ENCODE measurements around the gene EXOC6.
A peak's percentile ranks its signal among the peaks of the same experiment; 100 is the strongest.

Gene EXOC6, protein sequence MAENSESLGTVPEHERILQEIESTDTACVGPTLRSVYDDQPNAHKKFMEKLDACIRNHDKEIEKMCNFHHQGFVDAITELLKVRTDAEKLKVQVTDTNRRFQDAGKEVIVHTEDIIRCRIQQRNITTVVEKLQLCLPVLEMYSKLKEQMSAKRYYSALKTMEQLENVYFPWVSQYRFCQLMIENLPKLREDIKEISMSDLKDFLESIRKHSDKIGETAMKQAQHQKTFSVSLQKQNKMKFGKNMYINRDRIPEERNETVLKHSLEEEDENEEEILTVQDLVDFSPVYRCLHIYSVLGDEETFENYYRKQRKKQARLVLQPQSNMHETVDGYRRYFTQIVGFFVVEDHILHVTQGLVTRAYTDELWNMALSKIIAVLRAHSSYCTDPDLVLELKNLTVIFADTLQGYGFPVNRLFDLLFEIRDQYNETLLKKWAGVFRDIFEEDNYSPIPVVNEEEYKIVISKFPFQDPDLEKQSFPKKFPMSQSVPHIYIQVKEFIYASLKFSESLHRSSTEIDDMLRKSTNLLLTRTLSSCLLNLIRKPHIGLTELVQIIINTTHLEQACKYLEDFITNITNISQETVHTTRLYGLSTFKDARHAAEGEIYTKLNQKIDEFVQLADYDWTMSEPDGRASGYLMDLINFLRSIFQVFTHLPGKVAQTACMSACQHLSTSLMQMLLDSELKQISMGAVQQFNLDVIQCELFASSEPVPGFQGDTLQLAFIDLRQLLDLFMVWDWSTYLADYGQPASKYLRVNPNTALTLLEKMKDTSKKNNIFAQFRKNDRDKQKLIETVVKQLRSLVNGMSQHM

GRCh38 chr10:92848441-92849233, at the start of gene EXOC6:
Gene EXOC6 (plus strand): TSS chr10:92848520. CDS start chr10:92848534, 14 bp downstream.
- DNase-seq, result peak; percentile 76

- no peak for DNase-seq
Measured at GRCh38 chr10:92799568-92799967, 48.8 kb upstream of the EXOC6 start.

DNA sequence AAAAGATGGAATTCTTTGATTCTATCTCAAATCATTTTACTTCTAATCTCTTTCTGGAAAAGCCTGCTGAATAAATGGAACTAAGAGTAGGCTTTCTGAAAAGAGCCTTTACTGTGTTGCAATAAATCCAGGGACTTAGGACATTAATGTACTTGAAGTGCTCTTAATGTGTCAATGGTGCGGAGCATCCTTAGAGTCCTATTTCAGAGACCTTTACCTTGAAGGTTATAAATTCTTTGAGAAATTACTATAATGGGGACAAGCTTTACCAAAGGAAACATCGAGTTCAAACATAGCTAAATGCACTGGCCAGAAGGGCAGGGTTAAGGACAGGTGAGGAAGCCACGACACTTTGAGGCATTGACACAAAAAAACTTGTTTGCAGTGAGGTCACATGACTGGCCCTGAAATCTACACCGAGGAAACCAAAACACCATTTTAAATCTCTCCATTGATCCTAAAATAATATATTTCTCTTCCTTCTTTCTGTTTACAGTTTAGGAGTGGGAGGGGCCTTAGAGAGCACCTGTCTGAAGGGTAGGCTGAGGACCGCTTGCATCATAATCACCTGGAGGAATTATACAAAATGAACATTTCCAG, 48.1 kb upstream of the EXOC6 start:
- no peak for DNase-seq

GRCh38 chr10:92801978-92802872, 46.1 kb upstream of the EXOC6 start:
- no peak for DNase-seq

DNA sequence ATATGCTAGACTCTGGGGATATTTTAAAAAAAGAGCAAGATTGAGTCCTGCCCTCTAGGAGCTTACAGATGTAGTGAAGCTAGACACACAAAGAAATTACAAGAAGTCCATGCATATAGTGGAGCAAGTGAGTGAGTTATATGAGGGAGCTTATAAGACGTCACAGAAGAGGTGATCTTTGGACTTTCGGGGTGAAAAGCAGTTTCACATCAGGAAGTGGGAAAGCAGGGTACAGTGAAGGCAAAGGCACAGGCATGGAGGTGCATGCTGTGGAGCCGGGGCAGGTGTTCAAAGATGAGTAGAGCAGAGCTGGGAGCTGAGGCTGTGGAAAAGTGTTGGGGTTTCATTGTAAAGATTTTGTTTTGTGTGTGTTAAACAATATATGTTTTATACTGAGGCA, 38.5 kb upstream of the EXOC6 start:
- no peak for DNase-seq

GRCh38 chr10:92810934-92811532, 37.3 kb upstream of the EXOC6 start:
- DNase-seq, result no peak

GRCh38 chr10:92811986-92812385, 36.3 kb upstream of the EXOC6 start:
- no peak for DNase-seq

DNA sequence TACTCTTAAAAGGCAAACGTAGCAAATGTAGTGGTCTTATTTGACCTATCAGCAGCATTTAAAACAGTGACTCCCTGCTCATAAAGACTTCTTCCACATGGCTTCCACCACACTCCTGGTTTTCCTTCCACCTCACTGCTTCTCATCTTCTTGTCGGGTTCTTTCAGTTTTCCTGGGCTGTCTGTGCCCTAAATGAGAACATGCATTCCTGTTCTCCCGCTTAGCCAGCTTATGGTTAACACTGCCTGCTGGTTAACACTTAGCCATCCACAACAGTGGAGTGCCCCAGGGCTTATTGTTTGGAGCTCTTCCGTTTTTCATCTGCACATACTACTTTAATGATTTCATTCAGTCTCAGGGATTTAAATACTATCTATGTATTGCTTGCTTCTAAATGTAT, 34.3 kb upstream of the EXOC6 start:
- no peak for DNase-seq

GRCh38 chr10:92814790-92815189, 33.5 kb upstream of the EXOC6 start:
- DNase-seq, result no peak

DNA sequence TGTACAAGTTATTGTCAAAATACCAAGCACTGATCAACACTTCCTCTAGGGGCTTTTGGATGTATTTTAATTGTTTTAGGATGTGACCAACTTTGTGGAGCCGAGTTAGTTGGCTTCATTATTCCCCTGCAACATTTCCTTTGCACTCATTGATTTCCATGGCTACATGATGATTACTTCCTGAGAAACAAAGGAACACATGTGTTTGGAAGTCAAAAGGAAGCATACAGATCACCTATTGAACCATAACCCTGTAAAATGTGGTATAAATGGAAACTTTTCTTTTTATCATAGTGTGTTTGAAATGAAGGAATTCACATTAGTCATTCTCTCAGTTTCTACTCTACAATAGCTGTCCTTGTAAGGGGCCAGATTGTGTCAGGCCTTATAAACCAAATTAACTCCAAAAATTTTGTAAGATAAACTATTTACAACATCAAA, 32.2 kb upstream of the EXOC6 start:
- DNase-seq, result no peak

DNA sequence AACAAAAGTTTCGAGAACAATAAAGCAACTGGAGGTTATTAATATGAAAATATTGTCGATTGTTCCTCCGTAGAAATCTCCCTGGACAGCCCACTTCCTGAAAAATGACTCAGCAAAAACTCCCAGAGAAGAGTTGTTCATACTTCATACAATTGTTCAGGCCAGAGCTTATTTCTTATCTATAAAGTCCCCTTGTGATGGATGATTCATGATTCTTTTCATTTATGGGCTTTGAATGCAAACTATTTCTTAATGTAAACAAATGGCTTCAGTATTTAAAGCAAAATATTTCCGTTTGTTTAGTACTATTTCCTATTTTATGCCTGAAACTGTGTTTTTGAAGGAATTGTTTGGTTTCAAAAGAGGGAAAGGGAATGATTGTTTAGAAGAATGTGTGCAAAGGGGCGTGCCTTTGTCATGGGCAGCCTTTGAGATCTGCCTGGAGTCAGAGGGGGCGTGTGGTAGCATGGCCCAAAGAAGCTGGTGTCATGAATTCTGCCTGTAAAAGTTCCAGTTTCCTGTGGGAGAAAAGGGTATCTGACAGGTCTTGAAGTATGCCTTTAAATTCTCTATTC, 26.2 kb upstream of the EXOC6 start:
- DNase-seq, result no peak

DNA sequence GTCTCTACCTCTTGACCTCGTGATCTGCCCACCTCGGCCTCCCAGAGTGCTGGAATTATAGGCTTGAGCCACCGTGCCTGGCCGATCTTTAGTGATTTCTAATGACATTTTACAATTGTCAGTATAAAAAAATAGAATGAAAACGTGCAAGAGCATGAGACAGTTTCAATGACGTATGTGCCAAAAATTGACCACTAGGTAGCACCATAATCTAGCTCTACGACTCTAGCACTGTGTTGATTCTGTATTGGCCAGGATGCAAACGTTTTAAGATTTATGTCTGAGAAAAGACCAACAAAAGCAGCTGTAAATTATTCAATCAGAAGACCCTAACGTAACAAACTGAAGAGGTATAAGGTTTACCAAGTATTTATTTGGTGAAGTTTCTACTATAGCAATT, 25.4 kb upstream of the EXOC6 start:
- no peak for DNase-seq

GRCh38 chr10:92826061-92826460, 22.3 kb upstream of the EXOC6 start:
- no peak for DNase-seq

DNA sequence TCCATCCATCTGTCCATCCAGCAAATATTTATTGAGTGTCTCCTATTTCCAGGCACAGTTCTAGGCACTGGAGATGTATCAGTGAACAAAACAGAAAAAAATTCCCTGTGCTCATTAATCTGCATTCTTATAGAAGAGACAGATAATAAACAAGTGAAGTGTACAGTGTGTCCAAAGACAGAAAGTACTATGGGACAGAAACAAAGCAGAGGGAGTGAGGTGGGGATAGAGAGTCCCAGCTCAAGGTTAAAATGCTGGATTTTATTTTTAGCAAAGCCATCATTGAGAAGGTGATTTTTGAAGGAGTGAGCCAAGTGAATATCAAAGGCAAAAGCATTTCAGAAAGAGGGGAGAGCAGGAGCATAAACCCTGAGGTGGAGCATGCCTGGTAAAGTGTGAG, 21.8 kb upstream of the EXOC6 start:
- no peak for DNase-seq

- DNase-seq, result no peak
Measured at GRCh38 chr10:92829042-92829785, 19.1 kb upstream of the EXOC6 start.

DNA sequence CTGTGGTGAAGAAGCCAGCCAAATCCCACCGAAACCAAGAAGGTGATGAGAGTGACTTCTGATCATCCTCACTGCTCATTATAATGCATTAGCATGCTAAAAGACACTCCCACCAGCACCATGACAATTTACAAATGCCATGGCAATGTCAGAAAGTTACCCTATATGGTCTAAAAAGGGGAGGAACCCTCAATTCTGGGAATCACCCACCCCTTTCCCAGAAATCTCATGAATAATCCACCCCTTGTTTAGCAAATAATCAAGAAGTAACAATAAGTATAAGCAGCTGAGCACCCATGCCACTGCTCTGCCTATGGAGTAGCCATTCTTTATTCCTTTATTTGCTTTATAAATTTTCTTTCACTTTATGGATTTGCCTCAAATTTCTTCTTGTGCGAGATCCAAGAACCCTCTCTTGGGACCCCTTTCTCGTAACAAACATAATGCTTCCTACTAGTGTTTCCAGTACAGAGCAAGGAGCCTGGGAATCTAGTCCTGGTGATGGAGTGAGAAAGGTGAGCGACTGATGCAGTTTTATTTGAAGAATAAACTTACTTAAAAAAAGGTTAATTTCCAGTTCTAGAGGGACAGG, 18.4 kb upstream of the EXOC6 start:
- DNase-seq, result no peak

- no peak for DNase-seq
Measured at GRCh38 chr10:92830478-92831389, 17.6 kb upstream of the EXOC6 start.

GRCh38 chr10:92832121-92832520, 16.2 kb upstream of the EXOC6 start:
- no peak for DNase-seq
